NCI-H2196 treated with DMSO at 0.1 percent for 48 hours (cell line): ENCODE data around the gene CELA2B.
"Not testable (repeated sequence)": the region's sequence is repeated elsewhere in the genome, so short reads cannot be mapped to it uniquely, and the experiment has no call there.

Experiments
- DNase-seq: peaks from one replicate; lab custom pipeline; 2025; ENCODE audit not compliant: unreplicated experiment; lab: John Stamatoyannopoulos, UW

Gene CELA2B

GRCh38 chr1:15475752-15476314 is at the start of gene CELA2B:
TSS of gene CELA2B (plus strand) at chr1:15476104. CDS start at chr1:15476126, 22 bp downstream.
- no peak for DNase-seq

DNA sequence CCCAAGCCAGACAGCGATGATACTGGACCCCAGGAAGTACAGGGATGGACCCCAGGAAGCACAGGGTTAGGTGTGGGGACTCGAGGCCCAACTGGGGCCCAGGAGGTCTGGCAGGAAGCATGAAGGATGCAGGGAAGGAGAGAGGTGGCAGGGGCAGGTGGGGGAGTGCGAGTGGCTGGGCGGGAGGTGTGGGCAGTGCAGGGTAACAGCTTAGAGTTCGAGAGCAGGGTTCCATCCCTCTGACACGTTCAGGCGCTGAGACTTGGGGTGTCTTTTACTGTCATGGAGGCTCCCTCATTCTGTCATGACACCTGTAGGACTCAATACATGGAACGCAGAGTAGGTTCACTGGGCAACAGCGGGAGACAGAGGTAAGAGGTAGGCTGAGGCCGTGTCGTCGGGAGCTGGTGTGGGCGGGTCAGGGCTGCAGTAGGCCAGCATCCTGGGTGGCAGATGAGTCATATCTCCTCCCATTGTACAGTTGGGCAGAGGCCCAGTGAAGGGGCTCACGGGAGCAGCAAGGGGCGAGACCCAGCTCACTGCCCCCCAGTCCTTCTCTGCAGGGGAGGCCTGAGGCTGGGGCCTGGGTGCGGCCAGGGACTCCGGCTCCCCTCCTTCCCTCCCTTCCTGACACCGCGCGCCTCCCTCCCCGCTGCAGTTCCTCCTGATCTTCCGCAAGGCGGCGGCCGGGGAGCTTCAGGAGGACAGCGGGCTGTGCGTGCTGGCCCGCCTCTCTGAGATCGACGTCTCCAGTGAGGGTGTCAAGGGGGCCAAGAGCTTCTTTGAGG is 49.2 kb upstream of the CELA2B start:
- DNase-seq: no peak

DNA sequence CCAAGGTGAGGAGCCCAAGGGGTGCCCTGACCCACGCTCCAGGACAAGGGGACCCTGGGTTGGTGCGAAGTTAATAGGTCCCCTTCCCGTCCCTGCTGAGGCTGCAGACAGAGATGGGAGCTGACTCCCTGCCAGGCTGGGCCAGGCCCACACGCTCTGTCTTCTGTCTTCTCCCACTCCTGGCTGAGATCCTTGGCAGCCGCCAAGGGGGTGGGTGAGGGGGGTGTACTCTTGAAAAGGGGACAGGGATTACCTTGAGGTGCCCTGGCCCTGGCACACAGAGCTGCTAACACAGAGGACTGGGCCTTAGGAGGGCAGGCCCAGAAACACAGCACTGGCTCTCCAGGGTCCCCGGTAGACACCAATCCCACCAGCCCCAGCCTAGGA is 48.6 kb upstream of the CELA2B start:
- no peak for DNase-seq

DNA sequence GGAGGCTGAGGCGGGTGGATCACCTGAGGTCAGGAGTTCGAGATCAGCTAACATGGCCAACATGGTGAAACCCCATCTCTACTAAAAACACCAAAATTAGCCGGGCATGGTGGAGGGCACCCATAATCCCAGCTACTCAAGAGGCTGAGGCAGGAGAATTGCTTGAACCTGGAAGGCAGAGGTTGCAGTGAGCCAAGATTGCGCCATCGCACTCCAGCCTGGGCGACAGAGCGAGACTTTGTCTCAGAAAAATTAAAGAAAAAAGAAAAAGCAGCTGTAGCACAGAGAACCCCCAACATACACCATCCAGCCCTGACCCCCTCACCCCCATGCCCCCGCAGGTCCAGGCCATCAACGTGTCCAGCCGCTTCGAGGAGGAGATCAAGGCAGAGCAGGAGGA is 47.7 kb upstream of the CELA2B start:
- not testable (repeated sequence) for DNase-seq

GRCh38 chr1:15428815-15429435 is 47.0 kb upstream of the CELA2B start:
- no peak for DNase-seq

DNA sequence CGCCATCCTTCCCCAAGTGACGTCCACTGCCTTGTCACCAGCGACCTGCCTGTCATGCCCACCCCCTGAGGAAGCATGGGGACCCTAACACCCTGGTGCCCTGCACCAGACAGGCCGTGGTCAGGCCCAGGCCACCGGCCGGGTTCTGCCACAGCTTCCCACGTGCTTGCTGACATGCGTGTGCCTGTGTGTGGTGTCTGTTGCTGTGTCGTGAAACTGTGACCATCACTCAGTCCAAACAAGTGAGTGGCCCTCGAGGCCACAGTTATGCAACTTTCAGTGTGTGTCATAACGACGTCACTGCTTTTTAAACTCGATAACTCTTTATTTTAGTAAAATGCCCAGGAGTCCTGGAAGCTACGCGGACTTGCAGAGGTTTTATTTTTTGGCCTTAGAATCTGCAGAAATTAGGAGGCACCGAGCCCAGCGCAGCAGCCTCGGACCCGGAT is 46.2 kb upstream of the CELA2B start:
- no peak for DNase-seq

- no peak for DNase-seq
Observed at GRCh38 chr1:15430787-15431570, 44.9 kb upstream of the CELA2B start.

DNA sequence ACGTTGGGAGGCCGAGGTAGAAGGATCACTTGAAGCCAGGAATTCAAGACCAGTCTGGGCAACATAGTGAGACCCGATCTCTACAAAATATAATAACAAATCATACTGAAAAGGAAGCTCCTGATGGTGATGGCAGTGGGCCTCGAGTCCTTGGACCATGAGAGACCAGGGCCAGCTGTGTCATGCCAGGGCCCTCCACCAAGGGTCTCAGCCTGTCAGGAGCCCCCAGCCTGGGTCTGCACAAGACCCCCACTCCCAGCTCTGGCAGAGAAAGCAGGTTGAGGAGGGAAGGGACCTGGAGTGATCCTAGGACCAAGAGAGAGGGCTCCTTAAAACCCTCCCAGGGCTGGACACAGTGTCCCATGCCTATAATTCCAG is 44.3 kb upstream of the CELA2B start:
- DNase-seq: no peak

GRCh38 chr1:15432324-15432723 is 43.6 kb upstream of the CELA2B start:
- no peak for DNase-seq

- no peak for DNase-seq
Observed at GRCh38 chr1:15433471-15433870, 42.4 kb upstream of the CELA2B start.

- not testable (repeated sequence) for DNase-seq
Observed at GRCh38 chr1:15434739-15435138, 41.2 kb upstream of the CELA2B start.

DNA sequence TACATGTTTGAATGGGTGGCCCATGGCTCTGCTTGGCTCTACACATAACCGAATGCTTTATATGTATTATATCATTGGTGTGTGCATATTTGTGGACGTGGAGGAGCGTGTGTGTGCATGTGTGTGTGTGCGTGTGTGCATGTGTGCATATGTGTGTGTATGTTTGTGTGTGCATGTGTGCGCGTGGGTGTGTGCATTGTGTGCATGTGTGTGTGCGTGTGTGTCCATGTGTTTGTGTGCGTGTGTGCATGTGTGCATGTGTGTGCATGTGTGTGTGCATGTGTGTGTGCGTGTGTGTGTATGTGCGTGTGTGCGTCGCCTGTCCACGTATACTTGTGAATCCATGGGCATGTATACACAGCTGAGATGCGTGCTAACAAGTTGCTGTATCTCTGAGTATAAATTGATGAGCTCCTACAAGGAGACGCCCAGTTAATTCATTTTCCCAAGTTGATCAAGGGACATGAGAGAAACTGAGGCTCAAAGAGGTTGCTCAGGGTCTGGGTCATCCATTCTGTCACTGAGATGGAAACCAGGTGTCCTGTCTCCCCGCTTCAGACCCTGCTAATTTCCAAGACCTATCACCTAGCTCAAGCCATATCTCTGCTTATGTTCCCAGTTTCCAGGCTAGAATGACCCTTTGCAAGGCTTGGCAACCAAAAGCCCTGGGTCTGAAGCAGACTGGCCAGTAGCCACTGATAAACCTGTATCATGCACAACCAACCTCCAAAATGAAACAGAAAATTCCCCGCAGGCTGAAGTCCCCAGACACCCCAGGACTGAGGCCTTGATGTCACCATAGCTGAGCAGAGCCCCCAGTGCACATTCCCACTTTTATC is 40.4 kb upstream of the CELA2B start:
- DNase-seq: no peak

DNA sequence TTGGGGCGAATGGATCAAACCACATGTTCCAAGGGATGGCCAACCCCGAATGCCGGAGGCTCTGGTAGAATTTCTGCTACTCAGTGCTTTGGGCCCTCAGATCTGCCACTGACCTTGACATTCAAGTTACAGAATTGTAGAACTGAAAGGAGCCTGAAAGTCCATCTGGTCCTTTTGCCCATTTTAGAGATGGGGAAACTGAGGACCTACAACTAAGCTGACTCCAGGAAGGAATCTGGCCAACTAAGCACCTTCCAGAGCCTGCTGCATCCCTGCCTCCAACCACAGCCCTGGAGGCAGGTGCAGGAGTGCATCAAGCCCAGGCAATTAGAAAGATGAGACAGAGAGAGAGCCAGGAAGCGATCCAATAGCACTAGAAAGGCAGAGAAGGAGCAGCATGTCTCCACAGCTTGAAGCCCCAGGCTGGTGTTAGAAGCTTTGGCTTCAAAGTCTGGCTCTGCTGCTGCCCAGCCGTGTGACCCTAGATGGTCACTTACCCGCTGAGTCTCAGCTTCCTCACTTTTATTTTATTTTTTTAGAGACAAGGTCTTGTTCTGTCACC is 38.9 kb upstream of the CELA2B start:
- peak; percentile 25 for DNase-seq

- no peak for DNase-seq
Observed at GRCh38 chr1:15439325-15439724, 36.6 kb upstream of the CELA2B start.

DNA sequence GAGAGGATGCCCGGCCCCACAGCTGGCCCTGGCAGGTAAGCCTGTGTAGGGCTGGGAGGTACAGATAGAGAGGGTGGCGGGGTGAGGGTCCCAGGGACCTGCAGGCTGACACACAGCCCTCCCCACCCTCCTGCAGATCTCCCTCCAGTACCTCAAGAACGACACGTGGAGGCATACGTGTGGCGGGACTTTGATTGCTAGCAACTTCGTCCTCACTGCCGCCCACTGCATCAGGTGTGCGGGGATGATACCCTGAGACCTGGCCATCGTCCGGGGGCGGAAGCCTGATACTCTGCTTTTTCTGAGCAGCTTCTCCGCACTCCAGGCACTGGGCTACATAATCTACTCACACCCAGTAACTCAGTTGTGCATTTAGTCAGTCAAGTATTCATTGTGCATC is 35.5 kb upstream of the CELA2B start:
- DNase-seq: no peak

DNA sequence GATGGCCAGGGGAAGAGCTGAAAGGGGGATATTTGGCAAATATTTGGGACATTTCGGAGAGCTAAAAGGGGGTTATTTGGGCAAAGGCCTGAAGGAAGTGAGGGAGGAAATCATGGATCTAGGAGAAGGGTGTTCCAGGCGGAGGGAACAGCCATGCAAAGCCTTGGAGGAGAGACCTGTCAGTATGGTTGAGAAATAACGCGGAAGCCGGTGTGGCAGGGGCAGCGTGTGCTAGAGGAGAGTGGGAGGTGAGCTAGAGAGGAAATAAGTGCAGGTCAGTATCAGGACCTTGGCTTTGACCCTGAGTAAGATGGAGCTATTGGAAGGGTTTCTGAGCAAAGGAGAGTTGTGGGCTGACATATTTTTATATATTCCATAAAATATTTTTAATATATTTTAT is 34.7 kb upstream of the CELA2B start:
- no peak for DNase-seq

GRCh38 chr1:15442119-15442518 is 33.8 kb upstream of the CELA2B start:
- no peak for DNase-seq

DNA sequence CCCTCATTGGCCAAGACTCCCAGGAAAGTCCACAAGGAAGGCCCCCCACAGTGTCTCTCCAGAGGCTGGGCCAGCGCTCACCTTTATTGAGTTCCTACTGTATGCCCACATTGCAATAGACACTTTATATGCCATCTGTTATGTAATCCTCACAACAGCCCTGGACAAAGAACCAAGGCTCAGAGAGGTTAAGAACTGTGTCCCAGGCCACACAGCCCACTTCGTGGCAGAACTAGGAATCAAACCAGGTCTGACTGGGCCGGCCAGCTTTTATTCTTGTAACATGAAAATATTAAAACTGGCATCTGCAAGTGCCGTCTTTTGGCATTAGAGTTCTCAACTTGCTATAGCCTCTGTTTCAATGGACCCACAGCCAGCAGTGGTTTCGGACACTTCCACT is 33.1 kb upstream of the CELA2B start:
- DNase-seq: no peak

DNA sequence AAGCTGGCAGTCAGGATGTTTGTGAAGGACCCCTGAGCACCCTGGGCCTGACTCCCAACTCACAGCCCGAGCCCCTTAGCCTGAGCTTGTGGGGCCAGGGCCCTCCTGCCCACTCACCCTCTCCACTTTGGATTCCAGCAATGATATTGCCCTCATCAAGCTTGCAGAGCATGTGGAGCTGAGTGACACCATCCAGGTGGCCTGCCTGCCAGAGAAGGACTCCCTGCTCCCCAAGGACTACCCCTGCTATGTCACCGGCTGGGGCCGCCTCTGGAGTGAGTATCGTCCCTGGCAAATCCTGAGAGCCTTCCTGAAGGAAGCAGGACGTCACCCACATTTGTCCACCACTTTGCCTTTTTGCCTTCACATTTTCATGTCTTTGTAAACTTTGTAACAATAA is 32.6 kb upstream of the CELA2B start:
- DNase-seq: no peak
